ENCODE measurements around the gene TSPAN9.

DNA sequence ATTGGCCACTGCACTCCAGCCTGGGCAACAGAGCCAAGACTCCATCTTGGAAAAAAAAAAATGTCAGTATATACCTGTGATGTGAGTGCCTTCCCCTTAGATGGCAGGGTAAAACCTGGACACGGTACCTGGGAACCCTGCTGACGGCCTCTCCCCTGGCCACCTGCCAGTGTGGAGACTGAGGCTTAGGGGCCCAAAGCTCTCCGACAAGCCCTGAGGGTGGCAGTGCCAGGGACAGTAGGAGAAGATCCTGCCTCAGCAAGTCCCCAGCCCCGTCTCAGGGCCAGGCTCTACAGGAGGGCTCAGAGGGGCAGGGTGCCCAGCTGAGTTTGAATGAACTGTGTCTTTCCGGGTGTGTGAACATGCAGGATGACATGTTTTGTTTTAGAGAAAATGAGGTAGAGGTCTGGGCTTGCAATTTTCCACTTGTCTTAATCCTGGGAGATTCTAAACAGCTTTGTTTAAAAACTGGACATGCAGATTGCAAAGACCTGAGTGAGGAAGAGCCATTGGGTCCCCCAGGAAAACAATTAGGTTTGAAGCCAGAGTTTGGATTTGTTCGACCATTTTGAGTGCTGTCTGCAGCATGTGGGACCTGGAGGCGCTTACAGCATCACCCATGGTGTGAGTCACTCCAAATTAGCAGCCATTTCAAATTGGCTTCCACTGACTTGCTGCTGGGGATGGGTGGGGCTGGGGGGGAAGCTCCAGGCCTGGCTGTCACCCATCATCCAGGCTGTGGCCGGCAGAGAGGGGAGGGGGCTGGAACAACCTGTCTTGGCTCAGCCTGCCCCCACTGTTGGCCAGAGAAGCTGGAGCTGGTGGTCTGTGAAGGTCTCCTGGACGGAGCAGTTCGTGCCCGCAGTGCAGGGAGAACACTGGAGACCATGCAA is 10.8 kb downstream of the TSPAN9 start:
- TF ChIP-seq, protein P1, sequence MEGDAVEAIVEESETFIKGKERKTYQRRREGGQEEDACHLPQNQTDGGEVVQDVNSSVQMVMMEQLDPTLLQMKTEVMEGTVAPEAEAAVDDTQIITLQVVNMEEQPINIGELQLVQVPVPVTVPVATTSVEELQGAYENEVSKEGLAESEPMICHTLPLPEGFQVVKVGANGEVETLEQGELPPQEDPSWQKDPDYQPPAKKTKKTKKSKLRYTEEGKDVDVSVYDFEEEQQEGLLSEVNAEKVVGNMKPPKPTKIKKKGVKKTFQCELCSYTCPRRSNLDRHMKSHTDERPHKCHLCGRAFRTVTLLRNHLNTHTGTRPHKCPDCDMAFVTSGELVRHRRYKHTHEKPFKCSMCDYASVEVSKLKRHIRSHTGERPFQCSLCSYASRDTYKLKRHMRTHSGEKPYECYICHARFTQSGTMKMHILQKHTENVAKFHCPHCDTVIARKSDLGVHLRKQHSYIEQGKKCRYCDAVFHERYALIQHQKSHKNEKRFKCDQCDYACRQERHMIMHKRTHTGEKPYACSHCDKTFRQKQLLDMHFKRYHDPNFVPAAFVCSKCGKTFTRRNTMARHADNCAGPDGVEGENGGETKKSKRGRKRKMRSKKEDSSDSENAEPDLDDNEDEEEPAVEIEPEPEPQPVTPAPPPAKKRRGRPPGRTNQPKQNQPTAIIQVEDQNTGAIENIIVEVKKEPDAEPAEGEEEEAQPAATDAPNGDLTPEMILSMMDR (conservative IDR thresholded peaks at IDR 0.05; ENCODE audit: low read depth, low read length), result no peak
- no peak for TF ChIP-seq RFX5 (IDR thresholded peaks at IDR 0.05; ENCODE audit: low read depth, low read length)
- no peak for TF ChIP-seq POLR2A (IDR thresholded peaks at IDR 0.05; ENCODE audit: low read depth, low read length)
- TF ChIP-seq BHLHE40 (IDR thresholded peaks at IDR 0.05; ENCODE audit: low read depth, low read length), result no peak
- TF ChIP-seq RCOR1 (IDR thresholded peaks at IDR 0.05; ENCODE audit: insufficient replicate concordance, low read length), result no peak
- TF ChIP-seq MXI1 (IDR thresholded peaks at IDR 0.05; ENCODE audit: borderline replicate concordance, low read depth, low read length), result no peak
- no peak for TF ChIP-seq RAD21 (IDR thresholded peaks at IDR 0.05; ENCODE audit: low read length)
- TF ChIP-seq SMC3 (IDR thresholded peaks at IDR 0.05; ENCODE audit: low read depth, low read length), result no peak
- TF ChIP-seq MAZ (IDR thresholded peaks at IDR 0.05; ENCODE audit: borderline replicate concordance, low read depth, low read length), result no peak
- TF ChIP-seq MAFK (IDR thresholded peaks at IDR 0.05; ENCODE audit: low read depth, low read length), result no peak
- no peak for TF ChIP-seq CEBPB (IDR thresholded peaks at IDR 0.05; ENCODE audit: low read depth, low read length)
- TF ChIP-seq CHD1 (IDR thresholded peaks at IDR 0.05; ENCODE audit: low read depth, low read length), result no peak
- no peak for TF ChIP-seq NFE2L2 (IDR thresholded peaks at IDR 0.05; ENCODE audit: low read depth, low read length)
